Stimulated activated CD4-positive, alpha-beta T cell treated with anti-CD3 and anti-CD28 coated beads, TNF-alpha, amount 100 ng/mL, for 48 hours (primary cell): Measurements from ENCODE around the gene HBEGF.

Experiments used
- DNase-seq, 3 donors: peaks; one replicate each; pipeline ENCODE4 v3.0.0-alpha.2; 2020; ENCODE audit warnings: low read depth in 3 of 3

HBEGF gene

DNA sequence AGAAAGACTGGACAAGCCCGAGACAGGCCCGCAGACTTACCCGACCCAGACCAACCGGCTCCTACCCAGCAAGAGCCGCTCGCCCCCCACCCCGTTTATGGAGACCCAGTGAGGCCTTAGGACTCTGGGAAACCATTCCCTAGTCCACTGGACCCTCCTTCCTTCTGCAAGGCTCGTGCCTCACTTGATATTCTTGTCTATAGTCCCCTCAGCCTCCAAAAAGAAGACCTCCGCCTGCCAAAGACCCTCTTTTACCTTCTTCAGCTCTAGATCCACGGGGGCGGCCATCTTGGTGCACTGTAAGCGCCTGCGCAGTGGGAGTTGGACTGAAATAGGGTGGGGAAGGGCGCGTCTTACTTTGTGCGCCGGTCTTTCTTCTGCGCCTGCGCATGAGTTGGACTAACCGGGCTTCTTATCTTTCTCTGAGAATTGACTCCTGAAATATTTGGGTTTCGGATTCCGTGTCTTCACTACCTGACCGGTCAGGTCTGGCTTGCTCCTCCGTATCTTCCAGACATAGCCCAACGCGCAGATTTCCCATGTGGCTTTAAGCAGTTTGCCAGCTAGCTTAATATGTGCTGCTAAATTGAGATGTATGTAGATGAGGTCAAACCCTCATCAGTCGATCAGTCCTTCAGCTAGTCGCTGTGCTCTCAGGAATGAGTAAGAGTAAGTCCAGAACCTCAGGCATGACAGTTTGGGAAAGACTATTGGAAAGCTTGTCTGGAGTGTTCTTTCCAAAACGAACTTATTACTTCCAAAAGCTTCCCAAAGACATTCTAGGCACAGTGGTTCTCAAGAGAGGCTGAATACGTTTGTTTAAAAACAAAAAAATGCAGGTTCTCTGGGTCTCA, 43.4 kb downstream of the HBEGF start, which contains the start of gene PFDN1:
Gene PFDN1 (minus strand): TSS at position 316 of the 854 bp plus-strand sequence. CDS start 28 bp downstream, at position 288.
- peak; percentile 83 to 87 (median 85) for DNase-seq

DNA sequence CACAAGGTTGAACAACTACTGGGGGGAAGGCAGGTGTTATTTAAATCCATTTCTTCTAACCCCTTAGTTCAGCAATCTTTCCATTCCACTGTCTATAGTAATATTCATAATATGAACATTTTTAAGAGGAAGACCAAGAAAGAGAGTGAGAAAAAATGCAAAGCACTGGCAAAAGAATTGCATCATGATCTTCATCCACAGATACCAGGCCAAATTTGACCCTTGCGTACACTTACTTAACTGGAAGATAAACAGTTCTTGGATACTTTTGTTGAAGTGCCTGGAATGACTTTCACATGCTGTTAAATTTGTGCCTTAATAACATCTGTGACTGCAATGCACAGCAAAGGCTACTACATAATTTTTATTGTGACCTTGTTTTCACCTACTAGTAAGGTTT, 45.3 kb downstream of the HBEGF start:
- no peak for DNase-seq

DNA sequence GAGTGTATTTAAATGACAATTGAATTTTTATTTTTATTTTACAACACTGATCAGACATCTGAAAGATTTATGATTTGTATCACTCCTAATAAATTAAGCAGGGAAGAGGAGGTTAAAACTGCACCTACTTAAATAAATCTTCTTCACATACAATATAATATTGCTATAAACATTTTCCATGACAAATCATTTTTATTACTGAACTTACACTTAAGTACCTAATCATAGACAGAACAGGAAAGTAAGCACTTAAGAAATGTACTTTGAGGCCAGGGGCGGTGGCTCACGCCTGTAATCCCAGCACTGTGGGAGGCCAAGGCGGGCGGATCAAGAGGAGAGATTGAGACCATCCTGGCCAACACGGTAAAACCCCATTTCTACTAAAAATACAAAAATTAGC, 47.3 kb downstream of the HBEGF start:
- no peak for DNase-seq

DNA sequence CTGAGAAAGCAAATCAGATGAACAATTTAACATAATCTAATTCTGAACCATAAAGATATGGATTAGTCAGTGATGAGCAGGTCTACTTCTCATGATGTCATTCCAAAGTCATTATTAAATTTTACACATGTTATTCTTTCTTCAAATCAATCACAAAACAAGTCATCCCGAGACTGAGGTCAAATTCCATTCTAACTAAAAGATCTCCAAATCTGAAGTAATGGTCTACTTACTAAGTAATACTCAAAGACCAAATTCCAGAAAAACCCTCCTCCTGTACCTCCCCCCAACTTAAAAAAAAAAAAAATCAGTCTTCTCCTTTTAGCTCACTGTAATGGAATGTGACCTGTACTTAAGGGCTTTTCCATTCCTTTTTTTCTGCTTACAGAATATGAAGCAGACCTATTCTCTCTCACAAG, 48.2 kb downstream of the HBEGF start:
- no peak for DNase-seq

DNA sequence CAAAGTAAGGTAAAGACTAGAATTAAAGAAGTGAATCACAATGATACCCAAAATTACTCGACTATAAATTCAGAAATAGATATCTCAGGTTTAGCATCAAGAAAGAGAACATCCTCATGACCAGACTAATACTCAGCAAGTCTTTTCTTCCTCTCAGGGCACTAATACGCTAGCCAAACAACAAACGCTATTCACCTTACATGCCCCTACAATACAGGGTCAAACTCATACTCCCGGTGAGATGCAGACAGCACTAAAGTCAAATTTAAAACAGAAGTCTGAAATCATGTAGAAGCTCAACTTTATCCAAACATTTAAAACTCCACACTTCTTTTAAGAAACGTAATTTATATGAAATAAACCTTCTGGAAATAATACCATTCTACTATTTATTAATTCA, 49.1 kb downstream of the HBEGF start:
- DNase-seq: no peak

DNA sequence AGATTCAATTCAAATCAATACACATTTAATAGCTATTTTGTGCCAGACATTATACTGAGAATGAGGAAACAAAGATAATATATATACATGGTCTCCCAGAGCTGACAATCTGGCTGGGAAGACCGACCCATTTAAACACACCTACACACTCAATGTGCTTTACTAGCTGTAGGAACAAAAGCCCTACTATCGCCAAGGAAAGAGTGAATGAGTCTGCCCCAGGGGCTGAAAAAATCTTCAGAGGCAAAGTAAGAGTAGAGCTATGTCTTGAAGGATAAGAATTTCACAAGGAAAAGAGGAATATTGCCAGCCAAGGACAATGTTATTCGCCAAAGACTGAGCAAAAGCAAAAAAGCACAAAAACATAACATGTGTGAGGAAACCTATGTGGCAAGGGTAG, 50.1 kb downstream of the HBEGF start:
- no peak for DNase-seq

DNA sequence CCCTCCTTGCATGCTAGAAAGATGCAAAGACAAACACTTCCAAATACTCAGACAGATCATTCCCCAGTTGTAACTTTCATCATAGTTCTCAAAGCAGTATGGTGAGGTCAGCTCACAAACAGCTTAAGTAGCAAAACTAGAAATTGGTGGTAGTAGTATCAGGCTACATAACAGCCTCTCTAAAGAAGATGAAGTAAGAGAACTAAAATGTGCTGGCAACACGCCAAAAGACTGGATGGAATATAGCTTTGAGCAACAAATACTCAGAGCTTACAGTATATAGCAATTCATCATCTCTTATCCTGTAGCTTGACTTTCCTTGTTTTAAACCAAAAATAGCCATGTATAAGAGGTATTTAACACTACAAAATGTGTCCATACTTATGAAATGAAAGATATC, 51.0 kb downstream of the HBEGF start:
- DNase-seq: peak in 1 of 3 donors; percentile 19

DNA sequence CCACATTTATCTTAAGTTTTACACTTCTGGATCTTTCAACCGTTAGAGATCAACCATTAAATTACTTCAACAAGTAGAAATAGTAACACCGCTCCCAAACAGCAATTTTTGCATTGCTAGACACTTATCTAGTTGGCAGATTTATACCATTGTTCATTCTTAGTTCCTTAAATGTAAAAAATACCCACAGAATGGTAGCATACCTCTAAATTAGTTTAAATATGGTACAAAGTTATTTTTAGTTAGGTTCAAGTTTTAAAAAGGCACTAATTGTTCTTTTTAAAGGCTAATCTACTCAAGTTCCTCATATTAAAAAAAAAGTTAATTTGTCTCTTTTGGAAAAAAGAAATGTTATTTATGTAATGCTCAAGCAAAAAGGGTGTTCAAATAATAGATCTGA, 51.6 kb downstream of the HBEGF start:
- DNase-seq: no peak

DNA sequence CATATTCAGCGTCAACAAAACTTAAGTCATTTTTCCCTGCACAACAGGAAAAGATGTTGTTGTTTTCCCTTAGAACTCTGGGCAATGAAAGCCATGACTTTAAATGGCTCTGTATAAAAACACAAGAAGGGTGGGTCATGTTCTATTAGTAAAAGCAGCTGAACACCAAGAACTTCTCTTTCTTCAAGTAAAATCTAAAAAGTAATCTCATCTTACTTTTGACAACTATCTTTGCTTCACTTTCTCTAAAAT, 52.6 kb downstream of the HBEGF start:
- DNase-seq: no peak

DNA sequence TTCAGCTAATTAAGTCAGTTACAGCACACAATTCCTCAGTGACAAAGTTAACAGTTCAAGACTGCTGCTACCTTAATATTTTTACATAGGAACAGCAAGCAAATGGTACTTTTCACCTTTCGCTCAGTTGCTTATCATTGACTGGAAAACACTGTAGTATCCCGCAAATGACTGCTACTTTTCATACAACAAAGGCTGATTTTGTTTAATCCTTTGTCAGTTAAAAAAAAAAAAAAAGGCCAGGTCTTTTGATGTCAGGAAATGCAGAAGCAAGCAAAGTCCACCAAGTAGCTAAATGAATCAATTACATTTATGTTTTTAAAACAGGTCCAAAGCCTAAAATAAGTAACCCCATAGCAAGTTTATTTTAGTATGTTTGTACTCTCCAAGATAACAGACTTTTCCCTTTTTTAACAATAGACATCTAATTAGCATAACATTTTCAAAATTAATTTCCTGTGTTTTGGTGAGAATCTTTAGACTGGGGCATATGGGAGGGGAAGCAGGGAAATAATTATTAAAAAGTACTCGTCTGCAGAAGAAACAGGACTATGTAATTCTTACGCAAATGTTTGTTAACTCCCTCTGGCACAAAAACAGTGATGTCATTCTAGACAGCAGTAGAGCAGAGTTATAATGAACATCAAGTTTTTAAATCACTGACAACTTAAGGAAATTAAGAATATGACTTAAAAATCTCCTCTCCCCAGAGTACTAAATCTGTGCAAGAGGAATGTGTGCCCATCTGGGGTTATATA, 53.1 kb downstream of the HBEGF start:
- DNase-seq: no peak

DNA sequence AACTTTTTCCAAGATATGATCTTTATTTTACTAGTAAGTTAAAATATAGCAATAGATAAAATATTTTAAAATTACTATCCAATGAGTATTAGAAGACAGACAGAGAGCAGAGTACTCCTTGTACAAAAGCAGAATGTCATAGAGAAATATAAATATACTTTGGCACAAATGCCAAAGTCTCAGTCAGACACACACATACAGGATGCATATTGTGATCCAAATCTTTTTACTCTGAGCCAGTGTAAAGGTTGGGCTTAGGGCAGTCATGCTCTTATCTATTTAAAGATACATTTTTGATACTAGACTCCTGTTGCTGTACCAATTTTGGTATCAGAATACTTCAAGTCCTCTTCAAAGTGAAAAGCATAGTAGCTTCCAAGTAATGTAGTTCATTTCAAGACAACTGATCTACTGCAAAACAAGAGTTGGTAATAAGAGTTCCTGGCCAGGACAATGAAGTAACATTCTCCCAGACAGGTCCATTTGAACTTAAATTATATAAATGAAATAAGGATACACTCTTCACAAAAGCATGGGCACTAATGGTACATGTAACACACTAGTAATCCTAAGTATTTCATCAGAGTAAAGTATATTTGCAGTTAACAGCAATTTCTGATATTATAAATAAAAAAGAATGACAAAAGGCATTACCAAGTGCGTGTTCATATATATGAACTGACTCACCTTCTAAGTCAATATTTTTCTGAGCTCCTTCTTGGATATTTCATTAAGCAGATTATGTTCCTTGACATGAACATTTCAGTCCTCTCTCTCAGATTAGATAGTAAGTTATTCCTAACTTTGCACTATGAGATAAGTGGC, 54.0 kb downstream of the HBEGF start:
- no peak for DNase-seq

DNA sequence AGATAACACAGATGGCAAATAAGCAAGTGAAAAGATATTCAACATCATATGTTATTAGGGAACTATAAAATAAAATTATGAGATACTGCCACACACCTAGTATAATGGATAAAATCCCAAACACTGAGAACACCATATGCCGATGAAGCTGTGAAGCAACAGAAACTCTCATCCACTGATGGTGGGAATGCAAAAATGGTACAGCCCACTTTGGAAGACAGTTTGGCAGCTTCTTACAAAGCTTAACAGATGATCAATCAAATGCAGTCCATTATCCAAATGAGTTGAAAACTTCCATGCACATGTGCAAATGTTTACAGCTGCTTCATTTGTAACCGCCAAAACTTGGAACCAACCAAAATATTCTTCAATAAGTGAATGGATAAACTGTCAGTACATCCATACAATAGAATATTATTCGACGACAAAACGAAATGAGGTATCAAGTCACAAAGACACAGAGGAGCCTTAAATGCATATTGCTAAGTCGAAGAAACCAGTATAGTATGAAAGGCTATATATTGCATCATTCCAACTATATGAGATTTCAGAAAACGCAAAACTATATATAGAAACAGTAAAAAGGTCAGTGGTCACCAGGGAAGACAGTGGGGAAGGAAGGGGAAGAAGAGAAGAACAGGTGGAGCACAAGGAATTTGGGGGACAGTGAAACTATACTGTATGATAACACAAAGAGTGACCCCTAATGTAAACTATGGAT, 58.4 kb downstream of the HBEGF start:
- DNase-seq: no peak

DNA sequence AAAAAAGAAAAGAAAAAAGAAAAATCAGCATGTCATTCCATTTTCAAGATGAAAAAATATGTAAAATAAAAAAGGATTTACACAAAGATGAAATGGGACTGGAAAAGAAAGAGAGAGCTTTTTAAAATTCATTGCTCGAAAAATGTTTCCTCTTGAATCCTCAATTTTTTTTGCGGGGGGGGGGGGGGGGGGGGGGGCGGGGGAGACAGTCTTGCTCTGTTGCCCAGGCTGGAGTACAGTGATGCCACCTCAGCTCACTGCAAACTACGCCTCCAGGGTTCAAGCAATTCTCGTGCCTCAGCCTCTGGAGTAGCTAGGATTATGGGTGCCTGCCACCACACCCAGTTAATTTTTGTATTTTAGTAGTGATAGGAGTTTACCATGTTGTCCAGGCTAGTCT, 60.0 kb downstream of the HBEGF start:
- DNase-seq: no peak

DNA sequence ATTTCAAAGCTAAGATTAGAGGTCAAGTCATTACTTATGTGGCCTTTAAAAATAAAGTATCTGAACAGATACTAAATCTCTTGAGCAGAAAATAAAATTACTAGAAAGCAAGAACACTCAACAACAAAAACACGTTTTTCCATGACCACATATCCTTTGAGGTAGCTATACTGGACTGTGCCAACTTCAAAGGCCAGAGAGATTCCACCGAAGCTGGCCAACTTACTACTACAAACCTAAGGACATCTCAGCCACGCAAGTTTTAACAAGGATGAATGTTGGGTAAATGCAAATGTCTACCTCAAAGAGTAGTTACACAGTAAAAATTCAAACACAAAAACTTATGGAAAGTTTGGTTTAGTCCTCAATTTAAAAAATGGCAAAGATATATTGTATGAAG, 62.4 kb downstream of the HBEGF start:
- DNase-seq: no peak
